Measurements from ENCODE around the gene DPEP2. TPM values are rescaled to one million over a fixed set of nuclear protein-coding genes. Genes with fewer than 3 reads are reported as not detected.
A peak's percentile ranks its signal among the peaks of the same experiment; 100 is the strongest.
"Not testable (repeated sequence)": the region's sequence is repeated elsewhere in the genome, so short reads cannot be mapped to it uniquely, and the experiment has no call there.

The DPEP2 gene
- total RNA-seq, 2 donors from 2014 or later = 42.7 to 51.2 TPM

GRCh38 chr16:67941469-67942199 is 57.6 kb downstream of the DPEP2 start:
- Mint-ChIP-seq H3K27me3 (no peaks in the 10 kb centered on the region), H3K4me1 (peaks cover 22% of the 10 kb centered on the region), H3K27ac (peak overlapping the region; percentile 53), H3K36me3 (ENCODE audit: low read depth) (peaks cover 2% of the 10 kb centered on the region), H3K4me3 (no peak overlapping the region)
- H3K9me3 ChIP-seq (ENCODE audit: control insufficient read depth, low read length, poor library complexity, severe bottlenecking) = no peaks in the 10 kb centered on the region
- ATAC-seq = no peak
- DNase-seq = no peak

GRCh38 chr16:67940446-67941089 is 58.7 kb downstream of the DPEP2 start:
- DNase-seq (no peak), ATAC-seq (no peak)
- no peaks in the 10 kb centered on the region for H3K9me3 ChIP-seq (ENCODE audit: control insufficient read depth, low read length, poor library complexity, severe bottlenecking)
- no peak overlapping the region for H3K27ac Mint-ChIP-seq
- peaks cover 5% of the 10 kb centered on the region for H3K36me3 Mint-ChIP-seq (ENCODE audit: low read depth)
- no peak overlapping the region for H3K4me3 Mint-ChIP-seq
- H3K27me3 Mint-ChIP-seq = no peaks in the 10 kb centered on the region
- H3K4me1 Mint-ChIP-seq = peaks cover 25% of the 10 kb centered on the region

- H3K4me3 Mint-ChIP-seq = peak overlapping the region; percentile 78
- no peaks in the 10 kb centered on the region for H3K27me3 Mint-ChIP-seq
Measured at GRCh38 chr16:67939507-67940445, 59.5 kb downstream of the DPEP2 start.

GRCh38 chr16:67937713-67938112 is 61.6 kb downstream of the DPEP2 start:
- not testable (repeated sequence) for DNase-seq; H3K9me3 ChIP-seq (ENCODE audit: control insufficient read depth, low read length, poor library complexity, severe bottlenecking); H3K4me3 Mint-ChIP-seq; H3K27me3 Mint-ChIP-seq; H3K36me3 Mint-ChIP-seq (ENCODE audit: low read depth); ATAC-seq
- Mint-ChIP-seq H3K27ac (peak overlapping the region; percentile 96), H3K4me1 (peaks cover 33% of the 10 kb centered on the region)

More at GRCh38 chr16:67939507-67940445, 59.5 kb downstream of the DPEP2 start:
- H3K4me1 Mint-ChIP-seq = peaks cover 31% of the 10 kb centered on the region
- H3K27ac Mint-ChIP-seq = peak overlapping the region; percentile 78
- DNase-seq (no peak), ATAC-seq (no peak)
- H3K9me3 ChIP-seq (ENCODE audit: control insufficient read depth, low read length, poor library complexity, severe bottlenecking) = no peaks in the 10 kb centered on the region
- peaks cover 7% of the 10 kb centered on the region for H3K36me3 Mint-ChIP-seq (ENCODE audit: low read depth)

Other genes starting within 250 kb of the DPEP2 start
- 10 to 100 TPM; 29.8 to 30.4 TPM for gene RANBP10, start 192.9 kb downstream of the DPEP2 start, total RNA-seq
- under 1 TPM; 0.62 to 0.63 TPM for gene TSNAXIP1, start 192.6 kb downstream of the DPEP2 start, total RNA-seq
- gene THAP11, start 157.2 kb downstream of the DPEP2 start, total RNA-seq = 10 to 100 TPM; 31.2 to 33.1 TPM
- 10 to 100 TPM; 46.6 to 66.8 TPM for gene NUTF2, start 152.6 kb downstream of the DPEP2 start, total RNA-seq
- 10 to 100 TPM; 75.3 to 77.0 TPM for gene CENPT, start 151.8 kb downstream of the DPEP2 start, total RNA-seq
- gene EDC4, start 126.4 kb downstream of the DPEP2 start, total RNA-seq = 100 to 1,000 TPM in 1 of 2 donors, 10 to 100 TPM in 1; 99.0 to 105 TPM
- gene NRN1L, start 114.6 kb downstream of the DPEP2 start, total RNA-seq = 1 to 10 TPM; 2.5 to 2.6 TPM
- gene PSKH1, start 106.2 kb downstream of the DPEP2 start, total RNA-seq = 10 to 100 TPM; 14.5 to 15.5 TPM
- 1 to 10 TPM; 6.7 to 8.4 TPM for gene CTRL, start 67.6 kb downstream of the DPEP2 start, total RNA-seq
- gene PSMB10, start 62.6 kb downstream of the DPEP2 start, total RNA-seq = 100 to 1,000 TPM in 1 of 2 donors, 10 to 100 TPM in 1; 93.7 to 119 TPM
- gene LCAT, start 55.4 kb downstream of the DPEP2 start, total RNA-seq = 1 to 10 TPM; 4.6 to 5.7 TPM
- gene SLC12A4, start 30.8 kb downstream of the DPEP2 start, total RNA-seq = 10 to 100 TPM; 19.5 to 24.3 TPM
- gene DPEP3, start 19.0 kb downstream of the DPEP2 start, total RNA-seq = under 1 TPM; 0.22 to 0.68 TPM
- not detected for gene DPEP2NB, start 16.4 kb upstream of the DPEP2 start, total RNA-seq
- gene DDX28, start 23.7 kb upstream of the DPEP2 start, total RNA-seq = 10 to 100 TPM; 13.2 to 14.8 TPM
- gene DUS2, start 23.8 kb upstream of the DPEP2 start, total RNA-seq = 10 to 100 TPM; 12.0 to 12.3 TPM
- gene NFATC3, start 85.9 kb upstream of the DPEP2 start, total RNA-seq = 100 to 1,000 TPM in 1 of 2 donors, 10 to 100 TPM in 1; 94.5 to 101 TPM
- gene ESRP2, start 236.6 kb upstream of the DPEP2 start, total RNA-seq = under 1 TPM; 0.10 to 0.16 TPM
- 1 to 10 TPM; 6.6 to 7.4 TPM for gene PLA2G15, start 245.9 kb upstream of the DPEP2 start, total RNA-seq